AG04450 (cell line): Measurements from ENCODE around the gene MYO1C. TPM values are rescaled to one million over a fixed set of nuclear protein-coding genes. Genes with fewer than 3 reads are reported as not detected.

ENCODE experiments used
- CTCF ChIA-PET: fragments of 300-600, 350-600 bp; formaldehyde crosslinking; extraction: SDS; loops from one replicate; lab custom pipeline; 2022; ENCODE audit warnings: antibody characterized with exemption, inconsistent platforms; lab: Charles Lee
- POLR2A ChIA-PET: fragments of 350-600 bp; formaldehyde crosslinking; extraction: SDS; loops from one replicate; lab custom pipeline; 2021; ENCODE audit warnings: antibody characterized with exemption, inconsistent platforms; lab: Yijun Ruan, JAX
- DNase-seq: peaks from one replicate; pipeline ENCODE4 v3.0.0-alpha.2; 2011; ENCODE audit warnings: low read depth, low spot score
- H3K27ac ChIP-seq: one replicate; pipeline ENCODE4 v1.5.1; 2012; ENCODE audit warnings: low read depth, low read length, control low read depth
- H3K27me3 ChIP-seq: one replicate; pipeline ENCODE4 v1.6.0; 2012; ENCODE audit warnings: low read length; ENCODE audit not compliant: control insufficient read depth, insufficient read depth
- H3K4me3 ChIP-seq: 2 replicates; pipeline ENCODE4 v1.5.1; 2011; ENCODE audit warnings: mild to moderate bottlenecking, low read depth, low read length, control low read depth
- H3K9me3 ChIP-seq: 2 replicates; pipeline ENCODE4 v1.5.1; 2012; ENCODE audit warnings: low read length; ENCODE audit not compliant: control insufficient read depth, insufficient read depth
- CTCF ChIP-seq: IDR thresholded peaks from 2 replicates; pipeline ENCODE4 v1.5.1; 2011; ENCODE audit warnings: low read depth, low read length, control low read depth, inconsistent platforms
- polyA plus RNA-seq: library from polyadenylated mRNA; depleted of rRNA; stranded (reverse); fragments of >200 nt; gene quantifications from 2 replicates; pipeline ENCODE4 v1.2.3, GENCODE V29; 2011

Gene MYO1C
- polyA plus RNA-seq, 1 experiment = 147 TPM

- peak overlapping the region; percentile 98 for H3K27ac ChIP-seq
- H3K27me3 ChIP-seq = no peaks in the 10 kb centered on the region
- POLR2A ChIA-PET = interaction anchor here (0.6 to 0.9 kb wide), 10 partner anchors 10 to 443 kb away, joined by 3 to 6 read pairs (median 4); no protein-coding TSS in a partner anchor
- CTCF ChIA-PET = interaction anchor here (1.9 kb wide), 1 partner anchor 73 kb away, joined by 9 read pairs; no protein-coding TSS in a partner anchor
- no peak for TF ChIP-seq CTCF
- H3K9me3 ChIP-seq = no peaks in the 10 kb centered on the region; the same call in 1 of the 2 replicates
- peak; percentile 67 for DNase-seq
- no peak overlapping the region for H3K4me3 ChIP-seq
Observed at GRCh38 chr17:1438593-1439083, 53.8 kb downstream of the MYO1C start.

GRCh38 chr17:1435326-1435725 lies 57.2 kb downstream of the MYO1C start:
- H3K27me3 ChIP-seq = no peaks in the 10 kb centered on the region
- DNase-seq = no peak
- ChIA-PET CTCF (interaction anchor here (1.9 kb wide), 1 partner anchor 70 kb away, joined by 7 read pairs; no protein-coding TSS in a partner anchor), POLR2A (no interaction called here)
- no peak overlapping the region for H3K4me3 ChIP-seq
- H3K27ac ChIP-seq = no peak overlapping the region
- H3K9me3 ChIP-seq = no peaks in the 10 kb centered on the region; the same call in 1 of the 2 replicates
- TF ChIP-seq CTCF = no peak

GRCh38 chr17:1434150-1434549 lies 58.3 kb downstream of the MYO1C start:
- DNase-seq = no peak
- Histone ChIP-seq H3K4me3 (no peak overlapping the region), H3K9me3 (no peaks in the 10 kb centered on the region; the same call in 1 of the 2 replicates), H3K27ac (no peak overlapping the region), H3K27me3 (no peaks in the 10 kb centered on the region)
- ChIA-PET CTCF (interaction anchor here (1.9 kb wide), 1 partner anchor 68 kb away, joined by 7 read pairs; no protein-coding TSS in a partner anchor), POLR2A (no interaction called here)
- TF ChIP-seq CTCF = no peak

- CTCF ChIA-PET = no interaction called here
- no peak for DNase-seq
- Histone ChIP-seq H3K27me3 (no peaks in the 10 kb centered on the region), H3K27ac (no peak overlapping the region), H3K9me3 (no peaks in the 10 kb centered on the region), H3K4me3 (no peak overlapping the region)
- POLR2A ChIA-PET = no interaction called here
- no peak for TF ChIP-seq CTCF
Observed at GRCh38 chr17:1431631-1432104, 60.8 kb downstream of the MYO1C start.

- Histone ChIP-seq H3K27me3 (no peaks in the 10 kb centered on the region), H3K4me3 (no peak overlapping the region), H3K27ac (peak overlapping the region; percentile 67), H3K9me3 (no peaks in the 10 kb centered on the region)
- ChIA-PET POLR2A (interaction anchor here (0.6 to 0.9 kb wide), 3 partner anchors 9 to 79 kb away, joined by 3 to 6 read pairs (median 3); no protein-coding TSS in a partner anchor), CTCF (interaction anchor here (1.1 to 2.2 kb wide), 2 partner anchors 53 to 58 kb away, joined by 3 to 12 read pairs; no protein-coding TSS in a partner anchor)
- no peak for DNase-seq
- no peak for TF ChIP-seq CTCF
Observed at GRCh38 chr17:1423456-1424135, 68.9 kb downstream of the MYO1C start.
